Hematopoietic multipotent progenitor cell treated with erythropoietin and hydrocortisone succinate and interleukin-3 and kit ligand, for 8 days (in vitro differentiated cells): ENCODE data around the gene TNFSF15.

Experiments used
- DNase-seq: peaks from one replicate; pipeline ENCODE4 v3.0.0-alpha.2; 2015

TNFSF15 gene

GRCh38 chr9:114805670-114806525 is at the start of gene TNFSF15:
TSS of gene TNFSF15 (minus strand) at chr9:114806039. CDS start at chr9:114806012, 27 bp downstream.
- no peak for DNase-seq

- DNase-seq: no peak
Measured at GRCh38 chr9:114855488-114855887, 49.6 kb upstream of the TNFSF15 start.

GRCh38 chr9:114854736-114855355 is 49.0 kb upstream of the TNFSF15 start:
- no peak for DNase-seq

GRCh38 chr9:114853071-114853855 is 47.4 kb upstream of the TNFSF15 start:
- DNase-seq: no peak

GRCh38 chr9:114852050-114852594 is 46.3 kb upstream of the TNFSF15 start:
- DNase-seq: no peak

- DNase-seq: no peak
Measured at GRCh38 chr9:114851306-114851705, 45.5 kb upstream of the TNFSF15 start.

GRCh38 chr9:114850871-114851270 is 45.0 kb upstream of the TNFSF15 start:
- DNase-seq: no peak

GRCh38 chr9:114849450-114849849 is 43.6 kb upstream of the TNFSF15 start:
- no peak for DNase-seq

- DNase-seq: no peak
Measured at GRCh38 chr9:114847492-114848417, 41.9 kb upstream of the TNFSF15 start.

GRCh38 chr9:114845373-114845772 is 39.5 kb upstream of the TNFSF15 start:
- no peak for DNase-seq

GRCh38 chr9:114844766-114845165 is 38.9 kb upstream of the TNFSF15 start:
- DNase-seq: no peak

GRCh38 chr9:114837923-114838322 is 32.1 kb upstream of the TNFSF15 start:
- DNase-seq: no peak

GRCh38 chr9:114836769-114837168 is 30.9 kb upstream of the TNFSF15 start:
- no peak for DNase-seq

GRCh38 chr9:114834386-114834785 is 28.5 kb upstream of the TNFSF15 start:
- DNase-seq: no peak

GRCh38 chr9:114830546-114830945 is 24.7 kb upstream of the TNFSF15 start:
- no peak for DNase-seq

GRCh38 chr9:114829574-114830440 is 24.0 kb upstream of the TNFSF15 start:
- no peak for DNase-seq

GRCh38 chr9:114828303-114828650 is 22.4 kb upstream of the TNFSF15 start:
- DNase-seq: no peak

GRCh38 chr9:114827641-114828302 is 21.9 kb upstream of the TNFSF15 start:
- no peak for DNase-seq

- DNase-seq: no peak
Measured at GRCh38 chr9:114826431-114826830, 20.6 kb upstream of the TNFSF15 start.

GRCh38 chr9:114825126-114825795 is 19.4 kb upstream of the TNFSF15 start:
- DNase-seq: no peak
